ENCODE results near the gene ASAP2. TPM values are rescaled to one million over a fixed set of nuclear protein-coding genes. Genes with fewer than 3 reads are reported as not detected.

The ASAP2 gene
- total RNA-seq, 1 experiment from 2014 or later = 14.3 TPM

DNA sequence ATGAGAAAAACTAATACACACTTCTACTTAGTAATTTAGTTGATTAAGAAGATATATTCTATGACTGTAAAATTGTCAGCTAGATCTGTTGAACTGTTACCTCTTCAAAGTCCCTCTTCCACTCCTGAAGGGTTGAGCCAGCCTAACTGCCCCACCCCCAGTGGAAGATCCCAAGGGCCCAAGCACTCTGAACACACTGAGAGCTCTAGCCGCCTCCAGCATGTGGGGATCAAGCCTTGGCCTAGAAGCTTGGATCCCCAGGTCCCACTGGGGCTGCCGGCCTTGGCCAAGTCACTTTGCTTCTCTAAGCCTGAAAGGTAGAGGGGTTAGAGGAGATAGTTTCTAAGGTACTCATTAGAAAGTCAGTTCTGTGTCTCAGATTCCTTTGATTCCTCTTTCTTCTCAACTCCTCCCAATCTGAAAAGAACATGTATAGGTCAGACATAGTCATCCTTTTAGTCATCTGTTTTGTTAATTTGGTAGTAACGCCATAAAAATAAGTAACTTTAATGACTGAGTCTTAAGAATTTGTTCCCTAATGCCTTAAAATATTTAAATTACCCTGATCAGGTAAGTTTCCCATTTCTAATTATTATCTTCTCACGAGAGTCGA is 222.5 kb downstream of the ASAP2 start:
- no peak for ATAC-seq
- TF ChIP-seq, protein P1, sequence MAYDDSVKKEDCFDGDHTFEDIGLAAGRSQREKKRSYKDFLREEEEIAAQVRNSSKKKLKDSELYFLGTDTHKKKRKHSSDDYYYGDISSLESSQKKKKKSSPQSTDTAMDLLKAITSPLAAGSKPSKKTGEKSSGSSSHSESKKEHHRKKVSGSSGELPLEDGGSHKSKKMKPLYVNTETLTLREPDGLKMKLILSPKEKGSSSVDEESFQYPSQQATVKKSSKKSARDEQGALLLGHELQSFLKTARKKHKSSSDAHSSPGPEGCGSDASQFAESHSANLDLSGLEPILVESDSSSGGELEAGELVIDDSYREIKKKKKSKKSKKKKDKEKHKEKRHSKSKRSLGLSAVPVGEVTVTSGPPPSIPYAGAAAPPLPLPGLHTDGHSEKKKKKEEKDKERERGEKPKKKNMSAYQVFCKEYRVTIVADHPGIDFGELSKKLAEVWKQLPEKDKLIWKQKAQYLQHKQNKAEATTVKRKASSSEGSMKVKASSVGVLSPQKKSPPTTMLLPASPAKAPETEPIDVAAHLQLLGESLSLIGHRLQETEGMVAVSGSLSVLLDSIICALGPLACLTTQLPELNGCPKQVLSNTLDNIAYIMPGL (CRISPR knock-in tag; IDR thresholded peaks at IDR 0.05) = no peak
- no peak for TF ChIP-seq ESRRA (CRISPR knock-in tag; IDR thresholded peaks at IDR 0.05; ENCODE audit: borderline replicate concordance)
- TF ChIP-seq, protein P2, sequence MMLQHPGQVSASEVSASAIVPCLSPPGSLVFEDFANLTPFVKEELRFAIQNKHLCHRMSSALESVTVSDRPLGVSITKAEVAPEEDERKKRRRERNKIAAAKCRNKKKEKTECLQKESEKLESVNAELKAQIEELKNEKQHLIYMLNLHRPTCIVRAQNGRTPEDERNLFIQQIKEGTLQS (CRISPR knock-in tag; conservative IDR thresholded peaks at IDR 0.05) = no peak
- ChIA-PET CTCF (no interaction called here), POLR2A (no interaction called here)
- H3K4me3 Mint-ChIP-seq = no peak overlapping the region
- H3K27me3 Mint-ChIP-seq (ENCODE audit: low read depth) = no peaks in the 10 kb centered on the region
- no peak overlapping the region for H3K27ac Mint-ChIP-seq
- peaks cover 50% of the 10 kb centered on the region for H3K36me3 Mint-ChIP-seq
- no peaks in the 10 kb centered on the region for H3K9me3 Mint-ChIP-seq
- H3K4me1 Mint-ChIP-seq = no peaks in the 10 kb centered on the region
- DNase-seq (ENCODE audit: low spot score) = no peak

DNA sequence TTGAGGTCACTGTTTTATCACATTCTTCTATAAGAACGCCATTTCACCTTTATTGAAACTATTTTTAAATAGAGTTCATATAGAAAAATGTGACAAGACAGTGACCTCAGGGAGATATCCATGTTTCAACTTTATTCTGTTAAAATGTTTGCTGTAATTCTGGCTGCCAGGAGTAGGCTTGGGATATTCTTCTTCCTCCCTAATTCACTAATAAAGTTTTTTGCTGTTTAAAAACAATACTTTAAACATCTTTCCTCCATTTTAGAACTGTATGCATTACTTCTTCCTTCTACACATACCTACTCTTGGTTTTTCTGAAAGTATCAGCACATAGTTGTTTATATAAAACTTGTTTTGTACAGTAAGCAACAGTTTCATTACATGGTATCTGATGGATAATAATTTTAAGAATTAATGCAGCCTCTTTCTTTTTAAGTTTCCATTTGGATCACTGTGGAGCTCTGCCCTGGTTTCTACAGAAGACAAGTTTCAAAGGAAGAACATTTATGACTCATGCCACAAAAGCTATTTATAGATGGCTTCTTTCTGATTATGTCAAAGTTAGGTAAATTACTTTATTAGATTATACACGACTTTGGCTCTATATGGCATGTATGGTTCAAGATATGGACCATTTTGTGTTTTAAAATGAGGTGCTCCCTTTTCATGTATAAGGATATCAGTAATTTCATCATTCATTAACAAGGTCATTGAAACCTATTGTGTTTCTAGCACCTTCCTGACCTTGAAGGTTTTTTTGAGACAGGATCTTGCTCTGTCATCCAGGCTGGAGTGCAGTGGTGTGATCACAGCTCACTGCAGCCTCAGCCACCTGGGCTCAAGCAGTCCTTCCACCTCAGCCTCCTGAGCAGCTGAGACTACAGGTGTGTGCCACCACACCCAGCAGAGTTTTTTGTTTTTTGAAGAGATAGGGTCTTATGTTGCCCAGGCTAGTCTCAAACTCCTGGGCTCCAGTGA is 224.0 kb downstream of the ASAP2 start:
- ChIA-PET POLR2A (no interaction called here), CTCF (no interaction called here)
- Mint-ChIP-seq H3K4me1 (no peaks in the 10 kb centered on the region), H3K9me3 (no peaks in the 10 kb centered on the region), H3K27me3 (ENCODE audit: low read depth) (no peaks in the 10 kb centered on the region), H3K27ac (no peak overlapping the region), H3K4me3 (no peak overlapping the region), H3K36me3 (peaks cover 60% of the 10 kb centered on the region)
- DNase-seq (ENCODE audit: low spot score) = no peak
- TF ChIP-seq ATF1 (CRISPR knock-in tag; IDR thresholded peaks at IDR 0.05) (no peak), SMAD4 (CRISPR knock-in tag; IDR thresholded peaks at IDR 0.05) (no peak), RELA (CRISPR knock-in tag; IDR thresholded peaks at IDR 0.05; ENCODE audit: borderline replicate concordance) (no peak), ZNF396 (CRISPR knock-in tag; IDR thresholded peaks at IDR 0.05; ENCODE audit: borderline replicate concordance) (no peak)
- TF ChIP-seq, protein P3, sequence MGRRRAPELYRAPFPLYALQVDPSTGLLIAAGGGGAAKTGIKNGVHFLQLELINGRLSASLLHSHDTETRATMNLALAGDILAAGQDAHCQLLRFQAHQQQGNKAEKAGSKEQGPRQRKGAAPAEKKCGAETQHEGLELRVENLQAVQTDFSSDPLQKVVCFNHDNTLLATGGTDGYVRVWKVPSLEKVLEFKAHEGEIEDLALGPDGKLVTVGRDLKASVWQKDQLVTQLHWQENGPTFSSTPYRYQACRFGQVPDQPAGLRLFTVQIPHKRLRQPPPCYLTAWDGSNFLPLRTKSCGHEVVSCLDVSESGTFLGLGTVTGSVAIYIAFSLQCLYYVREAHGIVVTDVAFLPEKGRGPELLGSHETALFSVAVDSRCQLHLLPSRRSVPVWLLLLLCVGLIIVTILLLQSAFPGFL (CRISPR knock-in tag; IDR thresholded peaks at IDR 0.05; ENCODE audit: borderline replicate concordance) = no peak
- TF ChIP-seq, protein P4, sequence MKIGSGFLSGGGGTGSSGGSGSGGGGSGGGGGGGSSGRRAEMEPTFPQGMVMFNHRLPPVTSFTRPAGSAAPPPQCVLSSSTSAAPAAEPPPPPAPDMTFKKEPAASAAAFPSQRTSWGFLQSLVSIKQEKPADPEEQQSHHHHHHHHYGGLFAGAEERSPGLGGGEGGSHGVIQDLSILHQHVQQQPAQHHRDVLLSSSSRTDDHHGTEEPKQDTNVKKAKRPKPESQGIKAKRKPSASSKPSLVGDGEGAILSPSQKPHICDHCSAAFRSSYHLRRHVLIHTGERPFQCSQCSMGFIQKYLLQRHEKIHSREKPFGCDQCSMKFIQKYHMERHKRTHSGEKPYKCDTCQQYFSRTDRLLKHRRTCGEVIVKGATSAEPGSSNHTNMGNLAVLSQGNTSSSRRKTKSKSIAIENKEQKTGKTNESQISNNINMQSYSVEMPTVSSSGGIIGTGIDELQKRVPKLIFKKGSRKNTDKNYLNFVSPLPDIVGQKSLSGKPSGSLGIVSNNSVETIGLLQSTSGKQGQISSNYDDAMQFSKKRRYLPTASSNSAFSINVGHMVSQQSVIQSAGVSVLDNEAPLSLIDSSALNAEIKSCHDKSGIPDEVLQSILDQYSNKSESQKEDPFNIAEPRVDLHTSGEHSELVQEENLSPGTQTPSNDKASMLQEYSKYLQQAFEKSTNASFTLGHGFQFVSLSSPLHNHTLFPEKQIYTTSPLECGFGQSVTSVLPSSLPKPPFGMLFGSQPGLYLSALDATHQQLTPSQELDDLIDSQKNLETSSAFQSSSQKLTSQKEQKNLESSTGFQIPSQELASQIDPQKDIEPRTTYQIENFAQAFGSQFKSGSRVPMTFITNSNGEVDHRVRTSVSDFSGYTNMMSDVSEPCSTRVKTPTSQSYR (CRISPR knock-in tag; IDR thresholded peaks at IDR 0.05) = no peak
- TF ChIP-seq, protein P5, sequence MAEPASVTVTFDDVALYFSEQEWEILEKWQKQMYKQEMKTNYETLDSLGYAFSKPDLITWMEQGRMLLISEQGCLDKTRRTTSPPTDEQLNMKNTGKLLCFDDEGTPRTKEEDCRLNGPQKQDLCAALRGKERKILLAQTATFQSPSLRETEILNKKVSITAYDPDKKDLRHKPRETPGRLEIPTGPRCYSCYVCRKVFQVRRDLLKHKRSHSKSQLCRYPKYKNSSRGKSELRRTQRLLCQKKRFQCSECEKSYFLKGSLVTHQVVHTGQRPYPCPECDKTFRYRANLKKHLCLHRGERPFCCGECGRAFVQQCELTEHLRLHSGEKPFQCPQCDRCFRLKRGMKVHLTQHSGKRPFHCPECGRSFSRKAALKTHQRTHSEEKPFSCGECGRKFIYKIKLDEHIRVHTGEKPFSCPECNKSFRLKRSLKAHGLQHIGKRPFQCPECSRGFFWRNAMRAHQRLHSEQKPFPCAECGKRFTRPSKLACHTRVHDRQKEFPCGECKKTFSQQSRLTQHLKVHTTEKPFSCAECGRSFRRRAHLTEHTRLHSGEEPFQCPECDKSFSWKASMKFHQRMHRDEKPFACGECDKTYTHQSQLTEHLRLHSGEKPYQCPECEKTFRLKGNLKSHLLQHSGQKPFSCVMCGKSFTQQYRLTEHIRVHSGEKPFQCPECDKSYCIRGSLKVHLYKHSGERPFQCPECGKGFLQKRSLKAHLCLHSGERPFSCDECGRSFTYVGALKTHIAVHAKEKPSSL (CRISPR knock-in tag; conservative IDR thresholded peaks at IDR 0.05) = no peak
- TF ChIP-seq, protein P6, sequence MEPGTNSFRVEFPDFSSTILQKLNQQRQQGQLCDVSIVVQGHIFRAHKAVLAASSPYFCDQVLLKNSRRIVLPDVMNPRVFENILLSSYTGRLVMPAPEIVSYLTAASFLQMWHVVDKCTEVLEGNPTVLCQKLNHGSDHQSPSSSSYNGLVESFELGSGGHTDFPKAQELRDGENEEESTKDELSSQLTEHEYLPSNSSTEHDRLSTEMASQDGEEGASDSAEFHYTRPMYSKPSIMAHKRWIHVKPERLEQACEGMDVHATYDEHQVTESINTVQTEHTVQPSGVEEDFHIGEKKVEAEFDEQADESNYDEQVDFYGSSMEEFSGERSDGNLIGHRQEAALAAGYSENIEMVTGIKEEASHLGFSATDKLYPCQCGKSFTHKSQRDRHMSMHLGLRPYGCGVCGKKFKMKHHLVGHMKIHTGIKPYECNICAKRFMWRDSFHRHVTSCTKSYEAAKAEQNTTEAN (CRISPR knock-in tag; IDR thresholded peaks at IDR 0.05) = no peak
- ATAC-seq = no peak

All from WTC11 (cell line).